ENCODE data around the gene ADAM33. TPM values are rescaled to one million over a fixed set of nuclear protein-coding genes. Genes with fewer than 3 reads are reported as not detected.

The ADAM33 gene
- total and polyA plus RNA-seq, 8 donors = 4.6 to 143 (median 28.3) TPM

DNA sequence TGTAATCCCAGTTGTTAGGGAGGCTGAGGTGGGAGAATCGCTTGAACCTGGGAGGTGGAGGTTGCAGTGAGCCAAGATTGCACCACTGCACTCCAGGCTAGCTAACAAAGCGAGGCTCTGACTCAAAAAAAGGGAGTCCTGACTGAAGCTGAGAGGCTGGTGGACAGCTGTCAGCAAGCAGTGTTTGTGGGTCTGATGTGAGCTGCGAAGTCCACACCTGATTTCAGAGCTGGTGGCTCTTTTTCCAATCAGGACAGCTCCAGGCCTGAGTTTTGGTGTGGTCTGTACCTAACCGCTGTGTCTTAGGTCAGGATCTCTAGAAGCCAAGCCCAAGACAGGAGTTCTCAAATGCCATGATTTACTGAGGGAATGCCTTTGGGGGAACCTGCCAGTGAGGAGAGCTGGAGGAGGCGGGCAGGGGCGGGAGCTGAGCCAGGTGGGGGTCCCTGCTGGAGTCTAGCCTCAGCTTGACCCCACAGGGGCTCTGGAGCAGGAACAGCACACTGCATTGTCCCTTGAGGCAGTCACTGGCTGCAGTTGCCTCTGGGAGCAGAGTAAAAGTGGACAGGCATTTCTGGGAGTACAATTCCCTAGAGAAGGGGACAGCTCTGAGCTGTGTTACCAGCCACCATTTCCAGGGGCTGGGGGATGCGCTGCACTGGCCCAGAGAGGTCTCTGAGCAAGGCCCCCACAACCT lies 23.6 kb downstream of the ADAM33 start:
- Histone ChIP-seq H3K4me3 (no peak overlapping the region), H3K4me1 (peaks cover 8 to 12% (median 11%) of the 10 kb centered on the region in 4 donors), H3K27ac (no peak overlapping the region), H3K36me3 (no peaks in the 10 kb centered on the region), H3K27me3 (peaks cover 9 to 54% (median 37%) of the 10 kb centered on the region in 3 donors), H3K9me3 (no peaks in the 10 kb centered on the region)
- TF ChIP-seq, protein P1, sequence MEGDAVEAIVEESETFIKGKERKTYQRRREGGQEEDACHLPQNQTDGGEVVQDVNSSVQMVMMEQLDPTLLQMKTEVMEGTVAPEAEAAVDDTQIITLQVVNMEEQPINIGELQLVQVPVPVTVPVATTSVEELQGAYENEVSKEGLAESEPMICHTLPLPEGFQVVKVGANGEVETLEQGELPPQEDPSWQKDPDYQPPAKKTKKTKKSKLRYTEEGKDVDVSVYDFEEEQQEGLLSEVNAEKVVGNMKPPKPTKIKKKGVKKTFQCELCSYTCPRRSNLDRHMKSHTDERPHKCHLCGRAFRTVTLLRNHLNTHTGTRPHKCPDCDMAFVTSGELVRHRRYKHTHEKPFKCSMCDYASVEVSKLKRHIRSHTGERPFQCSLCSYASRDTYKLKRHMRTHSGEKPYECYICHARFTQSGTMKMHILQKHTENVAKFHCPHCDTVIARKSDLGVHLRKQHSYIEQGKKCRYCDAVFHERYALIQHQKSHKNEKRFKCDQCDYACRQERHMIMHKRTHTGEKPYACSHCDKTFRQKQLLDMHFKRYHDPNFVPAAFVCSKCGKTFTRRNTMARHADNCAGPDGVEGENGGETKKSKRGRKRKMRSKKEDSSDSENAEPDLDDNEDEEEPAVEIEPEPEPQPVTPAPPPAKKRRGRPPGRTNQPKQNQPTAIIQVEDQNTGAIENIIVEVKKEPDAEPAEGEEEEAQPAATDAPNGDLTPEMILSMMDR (IDR thresholded peaks at IDR 0.05) = no peak
- intact Hi-C loops (cut with DNase I; ENCODE audit: low total_unique reads) = no loop called here
- DNase-seq = no peak
- 67 to 92% (median 85%) methylated on average over 5 to 7 of the region's 7 CpGs for WGBS, 5 donors

DNA sequence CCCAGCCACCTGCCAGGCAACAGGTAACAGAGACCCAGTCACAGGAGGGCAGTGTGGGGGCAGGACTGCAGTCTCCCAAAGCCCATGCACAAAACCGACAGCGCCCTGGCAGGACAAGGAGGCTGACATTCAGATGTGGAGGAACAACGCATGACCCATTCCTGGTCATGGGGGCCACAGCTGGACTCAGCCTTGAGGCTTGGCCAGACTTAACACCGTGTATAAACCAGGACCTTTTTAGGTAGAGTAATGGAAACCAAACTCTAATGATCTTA lies 26.7 kb downstream of the ADAM33 start:
- H3K4me1 ChIP-seq = peaks cover 0 to 6% (median 2%) of the 10 kb centered on the region in 4 donors
- no peak overlapping the region for H3K4me3 ChIP-seq
- DNase-seq = no peak
- H3K27me3 ChIP-seq = peaks cover under 1 to 23% (median 6%) of the 10 kb centered on the region in 3 donors
- H3K9me3 ChIP-seq = no peaks in the 10 kb centered on the region
- H3K36me3 ChIP-seq = peaks cover 0 to 5% (median 4%) of the 10 kb centered on the region in 4 donors
- H3K27ac ChIP-seq = no peak overlapping the region
- intact Hi-C loops (cut with DNase I; ENCODE audit: low total_unique reads) = no loop called here
- no peak for TF ChIP-seq EP300 (IDR thresholded peaks at IDR 0.05)
- TF ChIP-seq, protein P1 (IDR thresholded peaks at IDR 0.05) = no peak
- no peak for TF ChIP-seq POLR2A (IDR thresholded peaks at IDR 0.05)
- no peak for TF ChIP-seq POLR2AphosphoS5 (IDR thresholded peaks at IDR 0.05)
- 73 to 89% (median 88%) methylated on average over 4 of the region's 4 CpGs for WGBS, 5 donors

DNA sequence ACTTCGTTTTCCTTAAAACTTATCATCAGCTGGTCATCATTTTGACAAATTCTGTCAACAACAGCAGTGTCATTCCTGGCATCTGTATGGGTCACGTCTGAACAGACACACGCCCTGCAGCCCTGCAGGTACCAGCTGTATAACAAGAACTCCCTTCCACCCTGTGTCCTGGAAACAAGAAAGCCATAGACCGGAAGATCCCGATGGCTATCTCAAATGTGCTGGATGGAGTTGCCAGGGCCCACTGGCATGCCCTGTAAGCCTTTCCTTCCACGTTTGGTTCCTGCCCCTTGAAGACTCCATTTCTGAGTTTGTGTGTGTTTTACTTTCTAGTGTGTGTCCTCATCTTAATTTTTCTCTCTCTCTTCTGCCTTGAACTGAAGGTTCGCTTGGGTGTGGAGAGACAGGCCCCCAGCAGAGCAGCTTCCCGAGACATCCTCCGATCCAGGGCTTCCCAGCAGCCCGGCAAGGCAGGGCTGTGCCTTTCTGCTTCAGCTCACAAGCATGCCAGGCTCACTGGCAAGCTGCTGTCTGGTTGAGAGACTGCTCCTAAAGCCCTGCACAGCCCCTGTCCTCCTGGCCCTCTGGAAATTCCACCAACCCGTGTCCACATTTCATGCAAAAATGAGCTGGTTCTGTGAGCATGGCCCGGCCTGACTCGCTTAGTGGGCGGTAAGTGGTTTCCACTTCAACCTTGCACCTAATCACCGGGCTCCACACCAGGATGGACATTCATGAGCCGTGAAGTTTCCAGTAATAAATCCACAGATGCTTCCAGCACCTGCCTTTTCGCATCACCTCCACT lies 27.3 kb downstream of the ADAM33 start:
- TF ChIP-seq POLR2AphosphoS5 (IDR thresholded peaks at IDR 0.05) = no peak
- TF ChIP-seq, protein P1 (IDR thresholded peaks at IDR 0.05) = no peak
- no peak for TF ChIP-seq POLR2A (IDR thresholded peaks at IDR 0.05)
- no peak for TF ChIP-seq EP300 (IDR thresholded peaks at IDR 0.05)
- Histone ChIP-seq H3K27me3 (peaks cover 0 to 18% (median 1%) of the 10 kb centered on the region in 3 donors), H3K36me3 (peaks cover 0 to 10% (median 9%) of the 10 kb centered on the region in 4 donors), H3K9me3 (no peaks in the 10 kb centered on the region), H3K27ac (no peak overlapping the region), H3K4me1 (peaks cover 0 to 6% (median 2%) of the 10 kb centered on the region in 4 donors), H3K4me3 (no peak overlapping the region)
- DNase-seq = no peak
- WGBS, 5 donors = 76 to 80% (median 77%) methylated on average over 17 of the region's 17 CpGs
- intact Hi-C loops (cut with DNase I; ENCODE audit: low total_unique reads) = no loop called here

DNA sequence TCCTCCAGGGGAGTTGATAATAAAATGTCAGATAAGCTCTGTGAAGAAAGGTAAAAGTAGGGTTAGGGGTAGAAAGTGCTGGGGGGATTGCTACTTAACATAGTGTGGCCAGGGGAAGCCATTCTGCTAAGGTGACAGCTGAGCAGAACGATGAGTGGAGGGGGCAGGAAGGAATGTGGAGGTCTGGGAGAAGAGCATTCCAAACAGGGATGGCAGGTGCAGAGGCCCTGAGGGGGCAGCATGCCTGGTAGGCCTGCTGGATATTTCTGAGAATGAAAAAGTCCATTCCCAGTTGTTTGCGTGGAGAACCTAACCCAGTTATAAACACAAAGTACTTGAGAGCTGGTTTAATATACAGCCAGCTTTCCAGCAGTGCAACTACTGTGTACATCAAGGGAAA lies 27.9 kb downstream of the ADAM33 start:
- Histone ChIP-seq H3K27ac (no peak overlapping the region), H3K4me1 (peaks cover 0 to 6% (median 2%) of the 10 kb centered on the region in 4 donors), H3K27me3 (peaks cover 0 to 11% (median 0%) of the 10 kb centered on the region in 3 donors), H3K9me3 (no peaks in the 10 kb centered on the region), H3K36me3 (peaks cover under 1 to 16% (median 15%) of the 10 kb centered on the region in 4 donors), H3K4me3 (no peak overlapping the region)
- 43 to 64% (median 56%) methylated on average over 2 of the region's 2 CpGs for WGBS, 5 donors
- intact Hi-C loops (cut with DNase I; ENCODE audit: low total_unique reads) = no loop called here
- TF ChIP-seq POLR2A (IDR thresholded peaks at IDR 0.05) (no peak), EP300 (IDR thresholded peaks at IDR 0.05) (no peak), POLR2AphosphoS5 (IDR thresholded peaks at IDR 0.05) (no peak)
- TF ChIP-seq, protein P1 (IDR thresholded peaks at IDR 0.05) = no peak
- DNase-seq = no peak
